ENCODE measurements around the gene SNX12.

The SNX12 gene

DNA sequence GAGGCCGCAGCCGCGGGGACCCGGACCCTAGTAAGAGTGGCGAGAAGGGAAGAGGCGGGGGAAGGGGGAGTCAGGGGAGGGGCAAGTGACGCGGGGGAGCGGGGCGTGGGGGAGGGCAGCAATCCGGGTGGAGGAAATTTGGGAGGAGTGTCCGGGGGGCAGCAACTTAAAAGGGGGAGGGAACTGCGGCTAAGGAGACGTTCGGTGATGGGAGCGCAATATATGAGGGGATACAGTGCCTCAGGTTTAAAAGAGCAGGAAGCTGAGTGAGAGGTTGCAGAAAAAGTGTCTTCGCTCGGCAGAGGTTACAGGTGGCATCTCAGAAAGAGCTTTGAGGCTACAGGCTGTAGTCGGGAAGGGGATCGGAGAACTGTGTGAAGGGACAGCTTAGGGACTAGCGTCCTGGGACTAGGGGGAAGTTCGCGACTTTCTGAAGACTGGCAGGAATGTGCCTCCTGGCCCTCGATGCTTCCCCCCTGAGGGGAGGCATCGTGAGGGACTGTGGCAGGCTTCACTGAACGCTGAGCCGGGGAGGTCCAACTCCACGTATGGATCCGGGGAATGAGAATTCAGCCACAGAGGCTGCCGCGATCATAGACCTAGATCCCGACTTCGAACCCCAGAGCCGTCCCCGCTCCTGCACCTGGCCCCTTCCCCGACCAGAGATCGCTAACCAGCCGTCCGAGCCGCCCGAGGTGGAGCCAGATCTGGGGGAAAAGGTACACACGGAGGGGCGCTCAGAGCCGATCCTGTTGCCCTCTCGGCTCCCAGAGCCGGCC is 28.0 kb upstream of the SNX12 start:
- Histone ChIP-seq H3K9me3 (ENCODE audit: insufficient read depth, low read depth, low read length) (no peaks in the 10 kb centered on the region), H3K27me3 (ENCODE audit: insufficient read depth, low read length) (no peaks in the 10 kb centered on the region), H2AFZ (ENCODE audit: insufficient read depth, low read length, poor library complexity) (peak overlapping the region; percentile 63), H3K9ac (ENCODE audit: low read length) (peak overlapping the region; percentile 43), H2AK5ac (ENCODE audit: low read length) (no peak overlapping the region), H3K23ac (ENCODE audit: low read length) (no peak overlapping the region), H4K8ac (ENCODE audit: low read depth, low read length) (peak overlapping the region; percentile 42), H2BK120ac (ENCODE audit: insufficient read depth, low read length, poor library complexity) (peak overlapping the region; percentile 27), H4K91ac (ENCODE audit: low read depth, low read length) (peak overlapping the region; percentile 52), H2BK12ac (ENCODE audit: low read length) (no peak overlapping the region), H3K18ac (ENCODE audit: low read length) (peak overlapping the region; percentile 35), H3K79me2 (ENCODE audit: control insufficient read depth, insufficient read depth, low read length, poor library complexity) (no peaks in the 10 kb centered on the region), H3K79me1 (ENCODE audit: low read length) (peaks cover 6% of the 10 kb centered on the region), H3K27ac (ENCODE audit: low read depth, low read length) (no peak overlapping the region), H3K4me1 (ENCODE audit: control insufficient read depth in 1 of 2, insufficient read depth in 2 of 2, low read length in 2 of 2) (peaks cover 5 to 8% of the 10 kb centered on the region in 2 experiments), H4K12ac (ENCODE audit: low read depth, low read length) (no peak overlapping the region), H3K4ac (ENCODE audit: low read depth, low read length) (peak overlapping the region; percentile 80), H3K36me3 (ENCODE audit: control insufficient read depth in 1 of 2, insufficient read depth in 2 of 2, low read length in 2 of 2) (peaks cover 0 to 4% of the 10 kb centered on the region in 2 experiments), H2BK5ac (ENCODE audit: low read depth, low read length, poor library complexity) (no peak overlapping the region), H3K4me3 (ENCODE audit: low read depth, low read length) (peak overlapping the region; percentile 68), H3K4me2 (ENCODE audit: low read length) (peak overlapping the region; percentile 81), H3K14ac (ENCODE audit: low read length) (peak overlapping the region; percentile 29)
- peak in 1 of 2 donors; percentile 31 for DNase-seq
- whole genome bisulfite sequencing (ENCODE audit: extremely low coverage, insufficient coverage, insufficient read length): no CpG with 5 or more reads among the region's 46 CpGs

DNA sequence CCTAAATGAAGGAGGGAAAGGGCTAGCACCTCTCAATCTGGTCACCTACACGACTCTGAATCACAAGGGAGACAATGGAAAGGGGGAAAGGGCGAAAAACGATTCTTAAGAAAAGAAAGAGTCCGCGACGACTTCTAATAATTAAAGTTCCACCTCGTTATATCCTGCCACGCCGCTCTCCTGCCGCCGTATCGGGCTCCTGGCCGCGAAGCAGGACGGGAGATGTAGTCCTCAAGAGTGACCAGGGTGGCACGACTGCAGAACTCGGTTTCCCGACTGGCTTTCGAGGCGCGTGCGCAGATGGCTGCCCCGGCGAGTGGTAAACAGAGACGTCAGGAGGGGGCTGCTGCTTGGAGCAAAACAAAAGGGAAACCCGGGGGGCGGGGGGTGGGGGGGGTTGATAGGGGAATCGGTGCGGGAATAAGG is 27.4 kb upstream of the SNX12 start, which contains the start of gene FOXO4:
Gene FOXO4 (plus strand): TSS at position 297 of the 426 bp plus-strand sequence. CDS start 678 bp downstream, outside the sequence.
- Histone ChIP-seq H3K79me1 (ENCODE audit: low read length) (peaks cover 6% of the 10 kb centered on the region), H3K23ac (ENCODE audit: low read length) (no peak within 1 kb of the TSS), H3K18ac (ENCODE audit: low read length) (peak within 1 kb of the TSS; percentile 35), H2BK12ac (ENCODE audit: low read length) (no peak within 1 kb of the TSS), H3K4ac (ENCODE audit: low read depth, low read length) (peak within 1 kb of the TSS; percentile 80), H3K14ac (ENCODE audit: low read length) (peak within 1 kb of the TSS; percentile 29), H3K4me1 (ENCODE audit: control insufficient read depth in 1 of 2, insufficient read depth in 2 of 2, low read length in 2 of 2) (peaks cover 0 to 3% of the 10 kb centered on the region in 2 experiments), H2BK5ac (ENCODE audit: low read depth, low read length, poor library complexity) (no peak within 1 kb of the TSS), H4K91ac (ENCODE audit: low read depth, low read length) (peak within 1 kb of the TSS; percentile 52), H3K4me2 (ENCODE audit: low read length) (peak within 1 kb of the TSS; percentile 90), H4K12ac (ENCODE audit: low read depth, low read length) (no peak within 1 kb of the TSS), H3K9ac (ENCODE audit: low read length) (peak within 1 kb of the TSS; percentile 43), H3K27ac (ENCODE audit: low read depth, low read length) (no peak within 1 kb of the TSS), H4K8ac (ENCODE audit: low read depth, low read length) (peak within 1 kb of the TSS; percentile 43), H3K27me3 (ENCODE audit: insufficient read depth, low read length) (no peaks in the 10 kb centered on the region), H3K9me3 (ENCODE audit: insufficient read depth, low read depth, low read length) (no peaks in the 10 kb centered on the region), H2AFZ (ENCODE audit: insufficient read depth, low read length, poor library complexity) (peak within 1 kb of the TSS; percentile 63), H2BK120ac (ENCODE audit: insufficient read depth, low read length, poor library complexity) (peak within 1 kb of the TSS; percentile 27), H3K36me3 (ENCODE audit: control insufficient read depth in 1 of 2, insufficient read depth in 2 of 2, low read length in 2 of 2) (peaks cover 0 to under 1% of the 10 kb centered on the region in 2 experiments), H2AK5ac (ENCODE audit: low read length) (no peak within 1 kb of the TSS), H3K79me2 (ENCODE audit: control insufficient read depth, insufficient read depth, low read length, poor library complexity) (no peaks in the 10 kb centered on the region), H3K4me3 (ENCODE audit: low read depth, low read length) (peak within 1 kb of the TSS; percentile 68)
- WGBS (ENCODE audit: extremely low coverage, insufficient coverage, insufficient read length): no CpG with 5 or more reads among the region's 29 CpGs
- peak; percentile 76 to 80 for DNase-seq

DNA sequence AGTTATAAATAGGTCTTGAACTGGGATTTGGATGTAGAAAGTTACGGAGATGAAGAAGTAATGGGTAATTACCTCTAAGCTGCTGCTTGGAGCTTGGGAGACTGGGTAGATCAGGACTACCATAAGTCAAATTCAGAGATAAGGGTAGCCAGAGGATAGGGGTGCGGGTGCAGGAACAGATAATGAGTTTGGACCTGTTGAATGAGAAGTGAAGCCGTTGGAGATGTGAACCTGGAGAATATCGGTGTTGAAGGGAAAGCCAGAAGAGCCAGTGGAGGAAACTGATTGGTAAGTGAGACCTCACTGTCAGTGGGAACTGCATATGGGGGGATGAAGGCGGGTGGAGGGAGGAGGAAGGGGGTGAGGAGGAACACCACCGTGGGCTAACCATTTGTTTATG is 26.9 kb upstream of the SNX12 start:
- Histone ChIP-seq H4K91ac (ENCODE audit: low read depth, low read length) (no peak overlapping the region), H3K27me3 (ENCODE audit: insufficient read depth, low read length) (no peaks in the 10 kb centered on the region), H2AK5ac (ENCODE audit: low read length) (no peak overlapping the region), H3K14ac (ENCODE audit: low read length) (no peak overlapping the region), H3K27ac (ENCODE audit: low read depth, low read length) (no peak overlapping the region), H3K9me3 (ENCODE audit: insufficient read depth, low read depth, low read length) (no peaks in the 10 kb centered on the region), H3K18ac (ENCODE audit: low read length) (no peak overlapping the region), H2BK12ac (ENCODE audit: low read length) (no peak overlapping the region), H3K9ac (ENCODE audit: low read length) (no peak overlapping the region), H4K12ac (ENCODE audit: low read depth, low read length) (no peak overlapping the region), H3K4me2 (ENCODE audit: low read length) (peak overlapping the region; percentile 90), H3K79me2 (ENCODE audit: control insufficient read depth, insufficient read depth, low read length, poor library complexity) (no peaks in the 10 kb centered on the region), H2BK5ac (ENCODE audit: low read depth, low read length, poor library complexity) (no peak overlapping the region), H3K23ac (ENCODE audit: low read length) (no peak overlapping the region), H4K8ac (ENCODE audit: low read depth, low read length) (peak overlapping the region; percentile 43), H2BK120ac (ENCODE audit: insufficient read depth, low read length, poor library complexity) (no peak overlapping the region), H3K4me1 (ENCODE audit: control insufficient read depth in 1 of 2, insufficient read depth in 2 of 2, low read length in 2 of 2) (peaks cover 0 to 2% of the 10 kb centered on the region in 2 experiments), H3K4ac (ENCODE audit: low read depth, low read length) (no peak overlapping the region), H3K36me3 (ENCODE audit: control insufficient read depth in 1 of 2, insufficient read depth in 2 of 2, low read length in 2 of 2) (no peaks in the 10 kb centered on the region), H2AFZ (ENCODE audit: insufficient read depth, low read length, poor library complexity) (no peak overlapping the region), H3K4me3 (ENCODE audit: low read depth, low read length) (peak overlapping the region; percentile 65), H3K79me1 (ENCODE audit: low read length) (peaks cover 6% of the 10 kb centered on the region)
- no CpG with 5 or more reads among the region's 6 CpGs for WGBS (ENCODE audit: extremely low coverage, insufficient coverage, insufficient read length)
- no peak for DNase-seq

GRCh38 chrX:71091263-71091662 is 23.1 kb upstream of the SNX12 start:
- no CpG with 5 or more reads among the region's 5 CpGs for WGBS (ENCODE audit: extremely low coverage, insufficient coverage, insufficient read length)
- Histone ChIP-seq H3K9ac (ENCODE audit: low read length) (no peak overlapping the region), H3K9me3 (ENCODE audit: insufficient read depth, low read depth, low read length) (no peaks in the 10 kb centered on the region), H3K23ac (ENCODE audit: low read length) (no peak overlapping the region), H2BK5ac (ENCODE audit: low read depth, low read length, poor library complexity) (no peak overlapping the region), H4K8ac (ENCODE audit: low read depth, low read length) (no peak overlapping the region), H3K4me3 (ENCODE audit: low read depth, low read length) (no peak overlapping the region), H3K18ac (ENCODE audit: low read length) (no peak overlapping the region), H3K36me3 (ENCODE audit: control insufficient read depth in 1 of 2, insufficient read depth in 2 of 2, low read length in 2 of 2) (no peaks in the 10 kb centered on the region), H3K4ac (ENCODE audit: low read depth, low read length) (no peak overlapping the region), H3K27ac (ENCODE audit: low read depth, low read length) (no peak overlapping the region), H3K79me1 (ENCODE audit: low read length) (peaks cover 2% of the 10 kb centered on the region), H3K14ac (ENCODE audit: low read length) (no peak overlapping the region), H3K4me1 (ENCODE audit: control insufficient read depth in 1 of 2, insufficient read depth in 2 of 2, low read length in 2 of 2) (no peaks in the 10 kb centered on the region), H3K4me2 (ENCODE audit: low read length) (no peak overlapping the region), H3K79me2 (ENCODE audit: control insufficient read depth, insufficient read depth, low read length, poor library complexity) (no peaks in the 10 kb centered on the region), H2BK120ac (ENCODE audit: insufficient read depth, low read length, poor library complexity) (no peak overlapping the region), H4K91ac (ENCODE audit: low read depth, low read length) (no peak overlapping the region), H4K12ac (ENCODE audit: low read depth, low read length) (no peak overlapping the region), H3K27me3 (ENCODE audit: insufficient read depth, low read length) (no peaks in the 10 kb centered on the region), H2AFZ (ENCODE audit: insufficient read depth, low read length, poor library complexity) (no peak overlapping the region), H2AK5ac (ENCODE audit: low read length) (no peak overlapping the region), H2BK12ac (ENCODE audit: low read length) (no peak overlapping the region)
- DNase-seq: no peak
